HG02840 (cell line): ENCODE data around the gene LYPD5.
A peak's percentile ranks its signal among the peaks of the same experiment; 100 is the strongest.
"Not testable (repeated sequence)": the region's sequence is repeated elsewhere in the genome, so short reads cannot be mapped to it uniquely, and the experiment has no call there.

Source experiments
- ATAC-seq: cut with Tn5 transposase; IDR thresholded peaks from one replicate; pipeline ENCODE4 v1.9.1; 2021; ENCODE audit warnings: mild to moderate bottlenecking, moderate library complexity, moderate number of reproducible peaks; ENCODE audit not compliant: unreplicated experiment, low FRiP score

Gene LYPD5

DNA sequence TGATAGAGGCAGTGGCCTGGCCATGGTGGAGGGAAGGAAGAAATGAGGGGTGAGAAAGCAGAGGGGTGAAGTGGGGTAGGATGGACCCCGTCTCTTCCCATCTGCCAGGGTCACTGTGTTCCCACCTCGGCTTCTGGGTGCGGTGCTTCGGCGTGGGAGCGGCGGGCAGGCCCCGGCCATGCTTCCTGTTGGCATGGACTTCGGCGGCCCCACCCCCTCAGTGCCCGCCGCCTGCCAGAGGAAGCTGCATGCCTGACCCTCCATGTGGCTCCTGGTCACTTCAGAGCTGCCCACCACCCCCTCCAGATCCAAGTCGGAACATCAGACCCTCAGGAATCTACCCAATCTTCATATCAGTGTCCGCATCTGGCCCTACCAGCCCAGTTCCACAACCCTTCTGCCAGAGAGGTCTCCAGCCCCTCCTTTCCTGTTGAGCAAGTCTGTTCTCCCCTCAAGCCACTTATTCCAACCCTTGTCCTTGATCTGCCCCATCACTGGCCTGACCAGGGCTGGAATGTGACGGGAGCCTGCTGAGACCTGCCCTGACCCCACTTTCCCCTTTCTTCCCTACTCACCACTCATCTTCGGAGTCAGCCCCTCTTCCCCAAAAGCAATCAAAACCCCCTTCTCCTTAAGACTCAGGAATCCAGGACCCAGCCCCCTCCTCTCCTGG, 23.0 kb downstream of the LYPD5 start:
- ATAC-seq, result no peak

DNA sequence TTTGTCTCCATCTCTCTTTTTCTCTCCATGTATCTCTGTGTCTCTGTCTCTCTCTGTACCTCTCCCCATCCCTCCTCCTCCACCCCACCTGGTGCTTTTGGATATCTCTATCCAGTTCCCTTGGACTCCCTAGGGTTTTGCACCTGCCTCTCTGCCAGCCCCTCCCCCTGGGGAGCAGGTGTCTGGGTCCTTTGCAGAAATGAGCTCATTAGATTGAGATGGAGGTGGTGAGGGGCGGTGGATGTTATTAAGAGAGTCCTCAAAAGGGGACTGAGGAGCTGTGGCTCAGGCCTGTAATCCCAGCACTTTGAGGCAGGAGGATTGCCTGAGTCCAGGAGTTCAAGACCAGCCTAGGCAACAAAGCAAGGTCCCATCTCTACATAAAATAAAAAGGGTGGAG, 23.6 kb downstream of the LYPD5 start:
- ATAC-seq, result no peak

DNA sequence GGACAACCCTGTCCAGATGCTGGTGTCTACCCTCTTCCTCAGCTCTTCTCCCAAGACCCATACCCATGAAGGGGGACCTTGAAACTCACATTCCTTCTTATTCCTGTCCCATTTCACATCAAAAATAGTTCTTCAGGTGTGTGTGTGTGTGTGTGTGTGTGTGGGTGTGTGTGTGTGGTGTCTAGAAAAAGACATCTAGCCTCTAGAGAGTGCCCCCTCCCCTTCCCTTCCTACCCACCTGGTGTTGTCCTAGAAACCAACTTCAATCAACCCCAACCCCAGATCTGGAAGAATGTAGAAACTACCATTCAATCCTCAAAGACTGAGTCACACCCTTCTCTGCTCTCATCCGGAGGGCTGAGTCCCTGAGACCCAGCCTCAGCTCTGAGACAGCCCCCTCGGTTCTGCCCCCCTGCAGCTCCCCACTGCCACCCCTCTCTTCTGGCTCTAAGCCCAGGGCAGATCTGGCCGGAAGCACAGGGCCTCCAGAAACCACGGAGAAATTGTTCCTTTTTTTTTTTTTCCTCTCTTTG, 25.0 kb downstream of the LYPD5 start:
- no peak for ATAC-seq

DNA sequence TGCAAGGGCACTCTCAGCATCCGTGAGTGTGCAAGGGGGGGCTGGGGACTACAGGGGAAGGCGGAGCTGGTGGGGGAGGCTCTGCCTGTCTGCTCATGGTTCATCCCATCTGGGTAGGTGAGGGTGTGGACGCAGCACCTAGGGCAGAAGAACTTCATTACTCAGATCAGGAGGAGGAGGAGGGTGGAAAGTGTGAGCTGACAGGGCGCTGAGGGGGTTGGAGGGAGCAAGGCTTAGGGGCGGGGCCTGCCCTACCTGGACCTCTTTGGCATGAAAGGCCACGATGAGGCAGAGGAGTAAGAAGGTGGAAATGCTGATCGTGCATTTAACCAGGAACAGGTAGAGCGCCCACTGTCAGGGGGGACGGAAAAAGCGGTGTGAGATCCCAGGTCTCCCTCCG, 26.0 kb downstream of the LYPD5 start:
- no peak for ATAC-seq

DNA sequence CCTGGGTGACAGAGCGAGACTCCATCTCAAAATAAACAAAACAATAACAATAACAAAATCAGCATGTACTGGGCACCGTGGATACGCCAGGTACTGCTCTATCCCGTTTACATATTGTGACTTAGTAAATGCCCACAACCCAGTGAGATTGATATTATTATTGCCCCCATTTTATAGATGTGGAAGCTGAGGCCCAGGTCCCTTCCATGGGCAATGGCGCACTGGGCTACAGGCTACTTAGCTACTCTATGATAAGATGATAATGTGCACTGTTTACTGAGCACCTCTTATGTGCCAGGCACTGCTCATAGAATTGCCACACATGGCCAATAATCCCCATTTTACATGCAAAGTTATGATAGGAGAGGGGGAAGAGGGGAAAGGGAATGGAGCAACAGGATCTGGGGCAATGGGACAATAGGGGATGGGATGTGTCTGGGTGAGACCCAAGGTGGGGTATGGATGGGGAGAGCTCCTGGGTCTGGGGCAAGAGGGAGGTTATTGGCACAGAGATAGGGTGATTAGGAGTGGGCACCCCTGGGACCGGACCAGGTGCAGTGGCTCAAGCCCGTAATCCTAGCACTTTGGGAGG, 26.9 kb downstream of the LYPD5 start:
- no peak for ATAC-seq

DNA sequence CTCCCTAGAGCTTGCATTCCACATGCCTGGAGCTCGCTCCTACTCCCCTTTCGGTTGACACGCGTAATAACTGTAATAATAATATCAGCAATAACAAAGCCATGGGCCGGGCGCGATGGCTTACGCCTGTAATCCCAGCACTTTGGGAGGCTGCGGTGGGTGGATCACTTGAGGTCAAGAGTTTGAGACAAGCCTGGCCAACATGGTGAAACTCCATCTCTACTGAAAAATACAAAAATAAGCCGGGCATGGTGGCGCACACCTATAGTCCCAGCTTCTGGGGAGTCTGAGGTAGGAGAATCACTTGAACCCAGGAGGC, 27.3 kb downstream of the LYPD5 start:
- not testable (repeated sequence) for ATAC-seq

DNA sequence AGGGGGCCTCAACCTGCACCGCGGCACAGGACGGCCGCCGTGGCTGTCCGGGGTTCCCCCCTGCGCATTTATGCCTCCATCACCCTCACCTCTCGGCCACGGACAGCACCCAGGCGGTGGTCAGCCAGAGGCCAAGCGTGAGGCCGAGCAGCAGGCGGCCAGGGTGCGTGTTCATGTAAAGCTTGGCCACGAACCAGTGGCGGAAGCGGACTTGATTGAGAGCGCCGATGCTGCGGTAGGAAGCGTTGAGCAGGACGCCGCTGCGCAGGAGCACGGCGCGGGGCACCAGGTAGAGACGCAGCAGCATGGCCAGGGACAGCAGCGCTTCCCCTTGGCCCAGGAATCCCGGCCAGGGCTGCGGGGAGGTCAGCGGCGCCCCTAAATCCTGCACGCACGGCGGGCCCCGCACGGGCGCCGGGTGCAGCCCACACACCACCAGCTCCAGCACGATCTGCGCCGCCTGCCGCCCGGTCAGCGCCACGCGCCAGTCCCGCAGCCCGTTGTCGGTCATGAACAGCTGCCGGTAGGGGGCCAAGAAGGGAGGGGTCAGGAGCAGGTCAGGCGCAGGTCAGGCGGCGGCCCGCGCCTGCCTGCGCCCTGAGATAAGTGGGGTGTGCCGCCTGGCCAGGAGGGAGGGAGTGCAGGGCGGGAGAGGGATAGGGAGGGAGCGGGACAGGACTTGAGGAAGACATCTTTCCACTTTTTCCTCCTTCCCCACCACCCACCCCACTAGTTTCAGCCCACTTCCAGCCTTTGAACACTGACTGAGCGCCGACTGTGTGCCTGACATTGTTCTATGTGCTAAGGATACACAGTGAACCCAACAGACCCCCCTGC, 27.9 kb downstream of the LYPD5 start:
- no peak for ATAC-seq

DNA sequence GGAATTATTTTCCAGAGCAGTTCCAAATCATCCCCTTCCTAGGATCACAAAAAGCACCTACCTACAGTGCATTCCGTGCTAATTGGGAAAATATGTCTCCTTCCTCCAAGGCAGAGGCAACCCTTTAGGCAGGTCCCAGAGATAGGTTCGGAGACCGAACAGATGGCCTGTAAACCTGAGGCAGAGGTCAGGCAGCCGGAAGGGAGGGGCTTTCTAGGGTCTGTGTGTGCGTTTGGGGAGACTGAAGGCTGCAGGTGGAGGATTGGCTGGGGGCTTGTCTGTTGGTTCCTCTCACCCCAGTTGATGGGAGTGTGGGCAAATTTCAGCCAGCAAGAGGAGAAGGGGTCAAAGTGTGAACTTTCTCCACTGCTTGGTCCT, 28.5 kb downstream of the LYPD5 start:
- ATAC-seq, result no peak

DNA sequence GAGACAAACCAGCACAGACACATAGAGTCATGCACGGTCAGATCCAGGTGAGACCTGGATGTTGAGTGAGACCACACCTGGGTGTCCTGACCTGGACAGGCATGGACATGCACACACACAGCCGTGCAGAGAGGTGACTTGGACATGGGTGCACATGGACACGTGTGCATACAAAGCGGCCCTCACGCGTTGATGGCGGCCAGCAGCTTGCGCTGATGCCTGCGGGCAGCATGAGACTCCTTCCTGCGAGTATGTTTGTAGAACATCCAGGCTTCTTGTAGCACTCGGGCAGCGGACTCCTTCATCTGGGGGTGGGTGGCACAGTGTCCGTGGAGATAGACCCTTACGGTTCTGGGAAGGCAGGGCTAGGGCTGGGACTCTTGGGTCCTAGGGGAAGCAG, 33.0 kb downstream of the LYPD5 start:
- no peak for ATAC-seq

DNA sequence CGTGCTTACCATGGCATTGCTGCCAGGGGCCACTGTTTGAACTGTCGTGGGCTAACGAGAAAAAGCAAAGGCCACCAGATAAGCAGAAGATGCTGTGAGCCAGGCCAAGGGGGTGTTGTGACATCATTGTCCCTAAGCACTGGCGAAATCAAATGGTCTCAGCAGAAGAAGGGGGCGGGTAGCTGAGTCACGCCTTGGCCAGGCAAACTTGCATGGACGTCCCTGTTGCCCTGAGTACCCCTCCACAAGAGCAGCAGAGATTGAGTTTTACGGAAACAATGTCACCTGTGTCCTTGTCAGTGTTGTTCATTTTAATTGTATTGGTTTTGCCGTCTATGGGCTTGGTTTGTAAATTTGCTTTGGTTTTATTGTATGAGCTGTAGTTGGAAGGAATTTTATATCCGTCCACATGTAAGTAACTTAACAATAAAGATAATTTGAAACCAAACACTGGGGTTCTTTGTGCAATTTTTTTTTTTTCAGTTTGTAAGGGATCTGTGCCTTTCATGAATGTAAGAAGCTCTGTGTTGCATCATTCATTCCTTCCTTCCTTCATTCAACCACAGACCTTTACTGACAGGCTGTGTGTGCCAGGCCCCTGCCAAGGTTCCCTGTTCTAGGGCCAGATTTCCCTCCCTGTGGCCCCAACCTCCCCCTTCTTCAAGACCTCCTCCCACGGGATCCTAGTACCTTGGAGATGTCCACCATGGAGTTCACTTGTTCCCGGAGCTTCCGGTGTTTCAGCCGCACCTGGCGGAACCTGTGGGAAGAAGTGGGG, 33.8 kb downstream of the LYPD5 start:
- ATAC-seq, result no peak

DNA sequence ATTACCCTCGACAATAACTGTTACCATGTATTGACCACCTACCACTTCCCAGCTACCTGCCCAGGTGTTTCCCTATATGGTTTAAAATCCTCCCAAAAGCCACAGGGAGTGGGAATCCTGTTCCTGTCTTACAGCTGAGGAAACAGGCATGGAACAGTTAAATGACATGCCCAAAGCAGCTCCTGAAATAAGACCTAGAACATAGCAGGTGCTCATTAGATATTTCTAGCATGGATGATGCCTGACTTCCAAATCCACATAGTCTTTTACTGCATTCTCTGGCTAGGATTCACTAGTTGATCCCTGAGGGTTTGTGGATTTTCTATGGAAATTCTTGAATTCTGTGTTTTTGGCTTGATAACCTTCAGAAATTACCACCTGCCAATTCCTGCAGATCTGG, 34.4 kb downstream of the LYPD5 start:
- ATAC-seq, result no peak

DNA sequence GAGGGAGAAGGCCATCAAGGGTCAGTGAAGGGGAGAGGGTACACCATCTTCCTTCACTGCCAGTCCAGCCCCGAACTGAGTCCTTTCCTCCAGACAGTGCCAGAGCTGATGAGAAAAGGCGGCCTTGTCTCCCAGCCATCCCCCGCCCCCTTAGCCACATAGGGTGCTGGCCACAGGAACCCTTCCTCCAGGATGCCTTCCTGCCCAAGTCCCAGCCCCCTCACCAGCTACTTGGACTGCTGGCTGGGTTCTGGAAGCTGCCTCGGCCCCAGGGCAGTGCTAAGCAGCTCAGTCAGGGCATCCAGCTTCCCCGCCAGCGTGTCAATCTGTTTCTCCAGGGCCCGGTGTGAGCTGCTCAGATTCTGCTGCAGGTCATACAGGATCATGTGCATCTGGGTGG, 34.9 kb downstream of the LYPD5 start:
- no peak for ATAC-seq

DNA sequence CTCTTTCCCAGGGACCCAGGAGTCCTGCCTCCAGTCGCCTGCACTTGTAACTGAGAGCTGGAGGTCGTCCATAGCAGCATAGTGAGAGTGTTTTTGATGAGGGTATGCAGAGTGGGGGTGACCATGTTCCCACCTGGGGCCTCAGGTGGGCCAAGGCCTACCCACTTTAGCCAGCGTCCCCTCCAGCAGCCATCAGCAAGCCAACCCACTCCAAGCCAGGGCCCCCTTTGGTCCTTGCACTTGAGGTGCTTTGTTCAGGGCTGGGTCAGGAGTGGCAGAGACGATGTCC, 35.5 kb downstream of the LYPD5 start:
- ATAC-seq, result no peak

DNA sequence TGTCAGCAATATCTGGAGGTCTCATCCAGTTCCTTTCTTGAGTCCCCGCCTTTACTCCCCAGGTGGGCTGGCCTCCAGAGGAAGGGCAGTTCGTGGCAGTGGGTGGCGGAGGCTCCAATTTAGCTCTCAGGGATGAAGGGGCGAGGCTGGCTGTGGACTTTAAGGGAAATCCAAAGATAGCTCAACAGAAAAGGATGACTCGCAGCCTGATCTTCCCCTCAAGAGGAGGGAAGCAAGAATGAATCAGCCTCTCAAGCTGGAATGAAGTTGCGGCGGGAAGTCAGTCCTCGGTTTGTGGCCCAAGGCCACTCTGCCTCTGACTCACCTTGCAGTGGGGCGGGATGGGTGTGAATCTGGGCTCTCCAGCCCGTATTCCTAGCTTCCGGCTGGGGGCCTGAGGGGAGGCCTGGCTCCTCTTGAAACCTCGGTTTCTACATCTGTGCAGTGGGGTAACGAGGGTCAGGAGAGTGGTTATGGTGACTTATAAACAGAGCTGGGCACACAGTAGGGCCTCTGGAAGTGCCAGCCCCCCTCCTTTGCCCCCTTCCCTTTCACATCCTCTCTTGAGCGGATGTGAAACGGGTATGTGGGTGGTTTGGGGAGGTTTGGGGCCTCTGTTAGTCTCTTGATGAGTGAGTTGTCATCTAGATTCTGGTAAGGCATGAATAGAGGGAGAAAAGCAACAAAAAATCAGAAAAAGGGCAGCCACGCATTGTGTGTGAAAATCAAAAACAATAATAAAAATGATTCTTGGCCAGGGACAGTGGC, 37.0 kb downstream of the LYPD5 start:
- ATAC-seq, result peak; percentile 58

DNA sequence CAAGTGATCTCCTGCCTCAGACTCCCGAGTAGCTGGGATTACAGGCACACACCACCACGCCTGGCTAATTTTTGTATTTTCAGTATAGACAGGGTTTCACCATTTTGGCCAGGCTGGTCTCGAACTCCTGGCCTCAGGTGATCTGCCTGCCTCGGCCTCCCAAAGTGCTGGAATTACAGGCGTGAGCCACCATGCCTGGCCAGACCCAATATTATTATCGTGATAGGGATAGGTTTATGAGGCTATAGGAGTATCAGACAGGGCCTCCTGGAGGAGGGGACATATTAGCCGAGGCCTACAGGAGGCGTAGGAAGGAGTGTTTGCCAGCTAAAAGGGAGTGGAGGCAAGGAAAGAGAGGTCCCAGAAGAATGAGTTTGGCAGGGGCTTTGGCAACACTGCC, 37.6 kb downstream of the LYPD5 start:
- ATAC-seq, result not testable (repeated sequence)

DNA sequence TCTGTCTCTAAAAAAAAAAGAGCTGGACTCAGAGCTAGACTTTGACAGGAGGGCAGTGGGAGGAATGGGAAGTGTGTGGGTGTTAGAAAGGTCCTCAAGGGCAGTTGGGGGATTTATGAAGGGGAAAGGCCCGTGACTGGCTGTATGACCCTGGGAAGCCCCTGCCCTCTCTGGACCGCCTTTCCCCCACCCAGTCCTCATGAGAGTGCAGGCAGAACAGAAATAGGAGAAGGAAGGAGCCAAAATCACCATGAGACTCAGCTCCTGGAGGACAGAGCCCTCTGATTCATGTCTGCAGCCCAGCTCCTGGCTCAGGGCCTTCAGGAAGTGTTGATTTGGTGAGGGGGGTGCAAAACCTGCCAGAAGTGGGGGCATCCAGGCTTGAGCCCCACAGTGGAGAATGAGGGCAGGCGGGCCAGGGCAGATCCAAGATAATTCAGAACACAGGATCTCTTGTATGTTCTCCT, 38.7 kb downstream of the LYPD5 start:
- ATAC-seq, result no peak

DNA sequence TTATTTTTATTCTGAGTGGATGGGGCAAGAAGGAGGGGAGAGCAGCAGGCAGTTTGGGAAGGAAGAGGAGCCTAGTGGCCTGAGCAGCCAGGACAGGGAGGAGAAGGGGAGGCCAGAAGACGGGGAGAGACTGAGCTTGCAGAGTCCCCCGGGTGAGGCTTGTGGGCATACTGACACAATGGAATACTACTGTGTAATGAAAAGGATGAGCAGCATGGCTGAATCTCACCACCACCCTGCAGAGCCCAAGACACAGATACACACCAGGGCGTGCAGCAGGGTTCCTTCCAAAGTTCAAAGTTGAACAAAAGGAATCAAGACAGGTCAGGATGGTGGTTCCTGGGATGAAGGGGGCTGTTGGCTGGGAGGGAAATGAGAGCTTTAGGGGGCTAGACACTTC, 39.4 kb downstream of the LYPD5 start:
- no peak for ATAC-seq

DNA sequence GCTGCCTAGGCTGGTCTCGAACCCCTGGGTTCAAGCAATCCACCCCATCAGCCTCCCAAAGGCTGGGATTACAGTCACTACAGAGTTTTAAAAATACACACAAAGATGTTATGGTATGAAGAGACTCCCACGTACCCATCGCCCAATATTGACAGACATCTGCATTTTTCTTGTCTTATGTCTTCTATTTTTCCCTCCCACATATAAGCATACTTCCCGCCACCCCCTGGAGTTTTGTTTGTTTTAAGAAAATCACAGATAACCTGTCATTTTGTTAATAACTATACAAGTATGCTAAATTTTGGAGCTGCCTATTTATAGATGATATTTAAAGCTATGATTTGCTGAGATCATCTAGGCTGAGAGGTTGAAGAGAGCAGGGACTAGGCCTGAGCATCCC, 41.3 kb downstream of the LYPD5 start:
- no peak for ATAC-seq

DNA sequence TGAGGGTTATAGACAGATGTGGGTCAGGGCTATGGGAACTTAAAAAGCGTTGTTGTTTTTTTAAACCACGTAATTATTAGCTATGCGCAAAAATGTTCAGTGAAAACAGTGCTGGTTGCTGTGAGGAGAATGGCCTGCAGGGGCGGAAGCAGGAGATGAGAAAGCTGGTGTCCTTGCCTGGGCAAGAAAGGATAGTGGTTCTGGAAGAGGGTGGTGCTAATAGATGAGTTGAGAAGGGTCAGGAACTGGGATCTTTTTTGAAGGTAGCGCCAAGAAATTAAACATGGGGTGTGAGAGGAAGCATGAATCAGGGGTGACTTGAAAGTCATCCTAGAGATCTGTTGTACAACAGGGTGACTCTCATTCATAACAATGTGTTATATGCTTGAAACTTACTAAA, 42.7 kb downstream of the LYPD5 start:
- ATAC-seq, result no peak

DNA sequence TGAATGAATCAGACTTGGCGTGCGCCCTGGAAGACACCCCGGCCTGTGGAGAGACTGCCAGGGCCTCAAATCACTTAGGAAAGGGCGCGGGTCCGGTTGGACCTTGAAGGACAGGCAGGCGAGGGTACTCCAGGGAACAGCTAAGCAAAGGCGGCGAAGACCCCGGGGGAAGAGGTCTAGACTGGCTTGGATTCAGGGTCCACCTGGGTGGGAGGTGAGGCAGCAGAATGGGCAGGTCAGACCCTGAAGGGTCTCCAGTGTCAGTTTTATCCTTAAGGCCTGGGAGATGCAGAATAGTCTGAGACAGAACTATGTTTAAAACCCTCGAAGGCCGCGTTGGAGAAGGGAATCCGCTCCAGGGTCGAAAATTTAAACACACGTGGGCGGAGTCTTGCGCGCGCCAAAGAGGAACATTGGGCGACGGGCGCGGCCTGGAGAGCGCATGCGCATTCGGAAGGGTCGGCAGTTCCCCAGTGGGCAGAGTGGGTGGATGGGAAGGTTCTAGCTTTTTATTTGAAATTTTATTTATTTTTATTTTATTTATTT, 46.9 kb downstream of the LYPD5 start:
- ATAC-seq, result peak; percentile 26
